Esophagus muscularis mucosa (tissue), 4 donors: ENCODE measurements around the gene LAPTM5.

ENCODE experiments used
- CTCF ChIP-seq, 3 experiments: fragments of 200-600 bp in 2 of 3; fragments of 450-650 bp in 1 of 3; sonication (generic) in 2 of 3; IDR thresholded peaks; one replicate each; pipeline ENCODE4 v1.5.1; 2017 to 2019; ENCODE audit warnings: antibody characterized with exemption in 3 of 3, mild to moderate bottlenecking in 2 of 3, moderate library complexity in 1 of 3
- EP300 ChIP-seq: sonication (generic); formaldehyde crosslinking; IDR thresholded peaks from one replicate; pipeline ENCODE4 v1.6.1; 2017; ENCODE audit warnings: antibody characterized with exemption
- POLR2A ChIP-seq: fragments of 450-650 bp; IDR thresholded peaks from one replicate; pipeline ENCODE4 v1.6.1; 2017; ENCODE audit warnings: antibody characterized with exemption, moderate library complexity, mild to moderate bottlenecking, low read depth

- TF ChIP-seq EP300 (no peak), CTCF (IDR thresholded peaks at IDR 0.05) (no peak), POLR2A (no peak)
These were observed 73.3 kb downstream of the LAPTM5 start for GRCh38 chr1:30684259-30684658.
